Endothelial cell of umbilical vein (primary cell): ENCODE data around the gene ZNF423. TPM values are rescaled to one million over a fixed set of nuclear protein-coding genes. Genes with fewer than 3 reads are reported as not detected.

Source experiments
- BruUV-seq: library from RNA; stranded (reverse); fragments of 400-500 nt; replicated peaks from 2 replicates; lab custom pipeline; 2021; lab: Mats Ljungman, UMichigan
- CTCF ChIA-PET: fragments of 300-600, 350-600 bp; sonication (Branson Sonifier 250); formaldehyde crosslinking; loops from one replicate; lab custom pipeline; 2021; ENCODE audit warnings: antibody characterized with exemption, inconsistent platforms; lab: Charles Lee
- POLR2A ChIA-PET: fragments of 300-600, 350-600 bp; sonication (Branson Sonifier 250); formaldehyde crosslinking; loops from one replicate; lab custom pipeline; 2021; ENCODE audit warnings: antibody characterized with exemption, inconsistent platforms; lab: Charles Lee
- DNase-seq: peaks from one replicate; pipeline ENCODE4 v3.0.0-alpha.2; 2011; ENCODE audit warnings: low read depth, low spot score
- FAIRE-seq: peaks from 2 replicates; lab custom pipeline; 2011; peaks lifted over from hg19 to GRCh38; lab: Jason Lieb, UNC
- H2AFZ ChIP-seq: 2 replicates; pipeline ENCODE4 v1.6.0; 2012; ENCODE audit warnings: low read depth, low read length, control low read depth, inconsistent platforms
- H3K27ac ChIP-seq: 2 replicates; pipeline ENCODE4 v1.5.1; 2011; ENCODE audit warnings: low read depth, mild to moderate bottlenecking, control low read depth, low read length, moderate library complexity; ENCODE audit not compliant: insufficient read depth
- H3K27me3 ChIP-seq, 2 experiments: 2 replicates each; pipeline versions ENCODE4 v1.6.0 to v1.6.1; 2011; ENCODE audit warnings: low read length in 2 of 2, mixed read lengths in 1 of 2; ENCODE audit not compliant: control insufficient read depth in 2 of 2, insufficient read depth in 2 of 2
- H3K36me3 ChIP-seq, 2 experiments: 2 replicates in 1 of 2; 3 replicates in 1 of 2; pipeline ENCODE4 v1.5.1; 2011; ENCODE audit warnings: low read length in 2 of 2, mild to moderate bottlenecking in 1 of 2, moderate library complexity in 1 of 2; ENCODE audit not compliant: control insufficient read depth in 2 of 2, insufficient read depth in 2 of 2; ENCODE audit errors: extremely low read depth in 1 of 2
- H3K4me1 ChIP-seq: 3 replicates; pipeline ENCODE4 v1.5.1; 2011; ENCODE audit warnings: mild to moderate bottlenecking, low read length; ENCODE audit not compliant: control insufficient read depth, insufficient read depth; ENCODE audit errors: extremely low read depth
- H3K4me2 ChIP-seq: 2 replicates; pipeline ENCODE4 v1.6.1; 2011; ENCODE audit warnings: low read length, control low read depth, mixed read lengths; ENCODE audit not compliant: insufficient read depth
- H3K4me3 ChIP-seq, 3 experiments: fragments of 200-600 bp in 1 of 3; sonication (generic), shearing (Covaris generic) in 1 of 3; replicated peaks in 1 of 3; 2 replicates each; pipeline ENCODE4 v1.5.1; 2011 to 2016; ENCODE audit warnings: control low read depth in 3 of 3, low read length in 3 of 3, mild to moderate bottlenecking in 2 of 3, inconsistent platforms in 1 of 3, low read depth in 1 of 3, moderate library complexity in 1 of 3; ENCODE audit not compliant: insufficient read depth in 1 of 3
- H3K79me2 ChIP-seq: 2 replicates; pipeline ENCODE4 v1.6.0; 2012; ENCODE audit warnings: low read length, inconsistent platforms; ENCODE audit not compliant: control insufficient read depth, insufficient read depth
- H3K9ac ChIP-seq: replicated peaks from 2 replicates; pipeline ENCODE3; 2011; ENCODE audit warnings: low read length, control low read depth; ENCODE audit not compliant: insufficient read depth; ENCODE audit errors: extremely low read depth
- H3K9me1 ChIP-seq: replicated peaks from 3 replicates; pipeline ENCODE4 v1.6.0; 2011; ENCODE audit warnings: mild to moderate bottlenecking, low read length; ENCODE audit not compliant: control insufficient read depth, insufficient read depth; ENCODE audit errors: extremely low read depth
- H3K9me3 ChIP-seq: replicated peaks from 2 replicates; pipeline ENCODE4 v1.5.1; 2012; ENCODE audit warnings: low read length, inconsistent platforms; ENCODE audit not compliant: control insufficient read depth, insufficient read depth
- H4K20me1 ChIP-seq: replicated peaks from 2 replicates; pipeline ENCODE3; 2011; ENCODE audit warnings: mild to moderate bottlenecking, low read length; ENCODE audit not compliant: control insufficient read depth, insufficient read depth; ENCODE audit errors: extremely low read depth
- EZH2 ChIP-seq: IDR thresholded peaks from 2 replicates; pipeline ENCODE4 v1.6.1; 2012; ENCODE audit warnings: borderline replicate concordance, low read depth, mild to moderate bottlenecking, moderate library complexity, low read length, inconsistent platforms; ENCODE audit not compliant: severe bottlenecking
- FOS ChIP-seq: IDR thresholded peaks from 2 replicates; pipeline ENCODE4 v1.6.1; 2011; ENCODE audit warnings: mild to moderate bottlenecking, low read length, moderate library complexity, borderline replicate concordance; ENCODE audit not compliant: insufficient read depth
- GATA2 ChIP-seq: IDR thresholded peaks from 2 replicates; pipeline ENCODE4 v1.7.0; 2011; ENCODE audit warnings: low read depth, mild to moderate bottlenecking, moderate library complexity, mixed read lengths, low read length; ENCODE audit not compliant: insufficient read length, insufficient read depth
- JUN ChIP-seq: IDR thresholded peaks from 2 replicates; pipeline ENCODE4 v1.6.1; 2011; ENCODE audit warnings: borderline replicate concordance, low read depth; ENCODE audit not compliant: insufficient read length, insufficient read depth
- MYC ChIP-seq: IDR thresholded peaks from one replicate; pipeline ENCODE4 v1.6.1; 2011; ENCODE audit warnings: mild to moderate bottlenecking, low read depth, low read length
- POLR2A ChIP-seq: IDR thresholded peaks from 2 replicates; pipeline ENCODE4 v1.6.1; 2012; ENCODE audit warnings: low read depth, mild to moderate bottlenecking, control low read depth, low read length
- POLR2AphosphoS5 ChIP-seq: IDR thresholded peaks from 2 replicates; pipeline ENCODE4 v1.6.1; 2012; ENCODE audit warnings: low read depth, mild to moderate bottlenecking, control low read depth, low read length, moderate library complexity; ENCODE audit not compliant: insufficient read depth
- dilution Hi-C: fragments of 300-500 bp; cut with MboI; formaldehyde crosslinking; loops from one replicate; pipeline ENCODE4 v1.15.0; 2019; ENCODE audit warnings: low sequenced_read_pairs; ENCODE audit not compliant: extremely low pct_ligation_motif_present
- intact Hi-C: fragments of 100-400 bp; cut with micrococcal nuclease; formaldehyde crosslinking; loops from one replicate; pipeline ENCODE4 v1.10.0; 2022
- polyA plus RNA-seq, 4 experiments: library from polyadenylated mRNA; depleted of rRNA in 3 of 4; stranded (reverse) in 3 of 4; unstranded in 1 of 4; fragments of >200 nt; gene quantifications; 2 replicates each; pipeline versions ENCODE4 v1.2.1 to v1.2.3, GENCODE V29; 2011 to 2012; ENCODE audit warnings: missing spikeins in 1 of 4
- total RNA-seq: library from RNA; stranded (reverse); gene quantifications from 2 replicates; pipeline ENCODE4 v1.2.3, GENCODE V29; 2021
- TF ChIP-seq, protein P1 (sequence below), 2 donors: IDR thresholded peaks; 1 replicate in 1 of 2; 2 replicates in 1 of 2; pipeline ENCODE4 v1.5.1; 2011; ENCODE audit warnings: low read length in 2 of 2, mild to moderate bottlenecking in 2 of 2, moderate library complexity in 2 of 2, control low read depth in 1 of 2, inconsistent platforms in 1 of 2, low read depth in 1 of 2; ENCODE audit not compliant: insufficient read depth in 1 of 2; ENCODE audit errors: extremely low read depth in 1 of 2
- TF ChIP-seq, protein P2 (sequence below): IDR thresholded peaks from 2 replicates; pipeline ENCODE4 v1.6.1; 2011; ENCODE audit not compliant: insufficient read depth, insufficient read length

ZNF423 gene
- total and polyA plus RNA-seq, 2 donors (not counting 3 experiments of a cell fraction or from before 2014, with no cell fraction given) = 2.2 to 8.1 TPM

DNA sequence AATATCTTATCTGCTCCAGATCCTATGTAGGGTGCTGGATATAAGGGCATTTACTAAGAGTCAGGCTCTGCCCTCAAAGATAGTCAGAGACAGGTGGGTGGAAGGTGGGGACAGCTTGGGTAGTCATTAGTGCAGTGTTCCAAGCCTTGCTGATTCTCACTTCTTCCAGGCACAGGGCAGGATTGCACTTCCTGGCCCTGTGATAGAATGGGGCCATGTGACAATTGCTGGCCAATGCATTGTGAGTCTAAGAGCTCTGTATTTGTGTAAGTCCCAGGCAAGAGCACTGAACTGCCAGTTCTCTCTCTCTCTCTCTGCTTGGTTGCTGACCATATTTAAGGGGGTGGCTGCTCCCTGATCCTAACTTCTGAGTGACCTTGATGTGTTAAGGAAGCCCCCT lies 370.2 kb downstream of the ZNF423 start:
- intact Hi-C loops (no loop called here), dilution Hi-C loops (no loop called here)
- CTCF ChIA-PET = no interaction called here
- no peaks in the 10 kb centered on the region for H3K9me1 ChIP-seq
- H3K27ac ChIP-seq = no peak overlapping the region
- H3K9me3 ChIP-seq = no peaks in the 10 kb centered on the region
- H3K4me1 ChIP-seq = no peaks in the 10 kb centered on the region
- TF ChIP-seq GATA2 (no peak), EZH2 (no peak), JUN (no peak), FOS (no peak)
- H3K4me2 ChIP-seq = no peak overlapping the region
- no peak overlapping the region for H3K4me3 ChIP-seq
- no peak overlapping the region for H2AFZ ChIP-seq
- peaks cover 0 to 4% of the 10 kb centered on the region in 2 experiments for H3K27me3 ChIP-seq
- FAIRE-seq (no peak), DNase-seq (no peak)
- no peaks in the 10 kb centered on the region for H4K20me1 ChIP-seq
- POLR2A ChIA-PET = no interaction called here
- no peak overlapping the region for H3K9ac ChIP-seq
- H3K36me3 ChIP-seq = no peaks in the 10 kb centered on the region
- BruUV-seq = no TSS peak
- no peaks in the 10 kb centered on the region for H3K79me2 ChIP-seq

DNA sequence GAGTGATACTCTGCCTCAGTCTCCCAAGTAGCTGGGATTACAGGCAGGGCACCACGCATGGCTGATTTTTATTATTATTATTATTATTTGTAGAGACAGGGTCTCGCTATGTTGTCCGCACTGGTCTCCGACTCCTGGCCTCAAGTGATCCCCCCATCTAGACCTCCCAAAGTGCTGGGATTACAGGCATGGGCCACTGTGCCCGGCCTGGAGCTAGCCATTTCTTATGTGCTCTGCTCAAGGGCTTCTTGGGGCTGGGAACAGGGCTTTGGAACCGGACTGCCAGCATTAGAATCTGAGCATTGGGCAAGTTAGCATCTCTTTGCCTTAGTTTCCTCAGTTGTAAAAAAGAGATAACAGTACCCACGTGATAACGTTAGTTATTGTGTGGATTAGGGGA lies 371.0 kb downstream of the ZNF423 start:
- Histone ChIP-seq H2AFZ (no peak overlapping the region), H3K9me3 (no peaks in the 10 kb centered on the region), H3K27ac (no peak overlapping the region), H3K27me3 (peaks cover 0 to 4% of the 10 kb centered on the region in 2 experiments), H4K20me1 (no peaks in the 10 kb centered on the region), H3K79me2 (no peaks in the 10 kb centered on the region), H3K4me2 (no peak overlapping the region), H3K9ac (no peak overlapping the region), H3K36me3 (no peaks in the 10 kb centered on the region), H3K4me3 (no peak overlapping the region), H3K4me1 (no peaks in the 10 kb centered on the region), H3K9me1 (no peaks in the 10 kb centered on the region)
- TF ChIP-seq POLR2AphosphoS5 (no peak), FOS (no peak), GATA2 (no peak), EZH2 (no peak), JUN (no peak), POLR2A (no peak), MYC (no peak)
- TF ChIP-seq, protein P1, sequence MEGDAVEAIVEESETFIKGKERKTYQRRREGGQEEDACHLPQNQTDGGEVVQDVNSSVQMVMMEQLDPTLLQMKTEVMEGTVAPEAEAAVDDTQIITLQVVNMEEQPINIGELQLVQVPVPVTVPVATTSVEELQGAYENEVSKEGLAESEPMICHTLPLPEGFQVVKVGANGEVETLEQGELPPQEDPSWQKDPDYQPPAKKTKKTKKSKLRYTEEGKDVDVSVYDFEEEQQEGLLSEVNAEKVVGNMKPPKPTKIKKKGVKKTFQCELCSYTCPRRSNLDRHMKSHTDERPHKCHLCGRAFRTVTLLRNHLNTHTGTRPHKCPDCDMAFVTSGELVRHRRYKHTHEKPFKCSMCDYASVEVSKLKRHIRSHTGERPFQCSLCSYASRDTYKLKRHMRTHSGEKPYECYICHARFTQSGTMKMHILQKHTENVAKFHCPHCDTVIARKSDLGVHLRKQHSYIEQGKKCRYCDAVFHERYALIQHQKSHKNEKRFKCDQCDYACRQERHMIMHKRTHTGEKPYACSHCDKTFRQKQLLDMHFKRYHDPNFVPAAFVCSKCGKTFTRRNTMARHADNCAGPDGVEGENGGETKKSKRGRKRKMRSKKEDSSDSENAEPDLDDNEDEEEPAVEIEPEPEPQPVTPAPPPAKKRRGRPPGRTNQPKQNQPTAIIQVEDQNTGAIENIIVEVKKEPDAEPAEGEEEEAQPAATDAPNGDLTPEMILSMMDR (IDR thresholded peaks at IDR 0.05; ENCODE audit: extremely low read depth in 1 of 2, insufficient read depth in 1 of 2, low read depth in 1 of 2, low read length in 2 of 2) = no peak
- TF ChIP-seq, protein P2, sequence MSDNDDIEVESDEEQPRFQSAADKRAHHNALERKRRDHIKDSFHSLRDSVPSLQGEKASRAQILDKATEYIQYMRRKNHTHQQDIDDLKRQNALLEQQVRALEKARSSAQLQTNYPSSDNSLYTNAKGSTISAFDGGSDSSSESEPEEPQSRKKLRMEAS = no peak
- no TSS peak for BruUV-seq
- dilution Hi-C loops (no loop called here), intact Hi-C loops (no loop called here)
- CTCF ChIA-PET = no interaction called here
- FAIRE-seq (no peak), DNase-seq (no peak)
- POLR2A ChIA-PET = no interaction called here
